SIG-M5 (cell line): ENCODE results near the gene CPEB1.
"Not testable (repeated sequence)": the region's sequence is repeated elsewhere in the genome, so short reads cannot be mapped to it uniquely, and the experiment has no call there.

Experiments used
- DNase-seq: peaks from one replicate; lab custom pipeline; 2025; lab: John Stamatoyannopoulos, UW

Gene CPEB1

GRCh38 chr15:82545002-82545401, 102.2 kb downstream of the CPEB1 start:
- no peak for DNase-seq

DNA sequence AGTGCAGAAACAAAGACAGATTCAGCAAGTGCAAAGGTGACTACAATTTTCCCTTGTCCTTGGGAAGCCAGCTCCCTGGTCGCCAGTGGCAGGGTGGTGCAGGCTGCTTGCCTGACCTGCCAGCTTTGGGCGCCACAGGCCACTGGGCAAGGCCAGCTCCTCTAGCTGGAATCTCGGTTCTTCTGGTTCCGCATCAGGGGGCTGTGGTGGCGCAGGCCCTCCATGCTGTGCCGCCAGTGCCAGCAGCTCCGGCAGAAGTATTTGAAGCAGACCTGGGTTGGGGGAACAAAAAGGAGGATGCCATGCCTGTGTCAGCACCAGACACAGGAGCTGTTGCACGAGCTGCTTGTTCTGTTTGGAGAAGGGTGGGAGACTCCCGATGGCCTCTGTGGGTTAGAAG, 102.7 kb downstream of the CPEB1 start:
- DNase-seq, result no peak

GRCh38 chr15:82543160-82543559, 104.0 kb downstream of the CPEB1 start:
- peak; percentile 36 for DNase-seq

DNA sequence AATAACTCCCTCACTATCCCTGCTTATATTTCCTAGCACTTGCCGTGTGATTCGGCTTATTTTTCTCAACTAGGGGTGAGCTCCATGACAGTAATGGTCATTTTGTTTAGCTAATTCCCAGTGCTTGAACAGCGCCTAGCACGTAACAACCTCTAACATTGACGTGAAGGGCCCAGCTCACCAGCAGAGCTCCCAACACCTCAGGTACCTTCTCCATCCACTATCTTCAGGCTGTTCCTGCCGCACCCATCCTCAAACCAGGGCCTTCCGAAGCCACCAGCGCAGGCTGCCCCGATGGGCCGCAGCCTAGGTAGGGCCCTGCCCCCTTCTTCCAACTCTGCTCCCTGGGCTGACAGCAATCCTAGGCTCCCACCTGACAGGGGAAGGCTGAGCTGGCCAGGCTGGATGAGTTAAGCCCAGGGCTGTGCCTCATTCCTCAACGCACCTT, 106.2 kb downstream of the CPEB1 start:
- DNase-seq, result no peak

GRCh38 chr15:82540055-82540983, 106.8 kb downstream of the CPEB1 start, which contains the start of gene RPS17:
Gene RPS17, minus strand, starts transcription at chr15:82540457. Its CDS starts 29 bp downstream, at chr15:82540428.
- DNase-seq, result no peak

GRCh38 chr15:82539691-82540054, 107.5 kb downstream of the CPEB1 start:
- DNase-seq, result no peak

- DNase-seq, result no peak
These were observed 108.0 kb downstream of the CPEB1 start for GRCh38 chr15:82538961-82539690.

- no peak for DNase-seq
These were observed 109.7 kb downstream of the CPEB1 start for GRCh38 chr15:82537351-82537908.

GRCh38 chr15:82536409-82537350, 110.5 kb downstream of the CPEB1 start:
- no peak for DNase-seq

- no peak for DNase-seq
These were observed 111.4 kb downstream of the CPEB1 start for GRCh38 chr15:82535566-82536408.

- not testable (repeated sequence) for DNase-seq
These were observed 112.0 kb downstream of the CPEB1 start for GRCh38 chr15:82535151-82535550.

- DNase-seq, result not testable (repeated sequence)
These were observed 112.7 kb downstream of the CPEB1 start for GRCh38 chr15:82534457-82534861.

GRCh38 chr15:82533801-82534200, 113.4 kb downstream of the CPEB1 start:
- DNase-seq, result no peak

GRCh38 chr15:82532991-82533481, 114.1 kb downstream of the CPEB1 start:
- no peak for DNase-seq

DNA sequence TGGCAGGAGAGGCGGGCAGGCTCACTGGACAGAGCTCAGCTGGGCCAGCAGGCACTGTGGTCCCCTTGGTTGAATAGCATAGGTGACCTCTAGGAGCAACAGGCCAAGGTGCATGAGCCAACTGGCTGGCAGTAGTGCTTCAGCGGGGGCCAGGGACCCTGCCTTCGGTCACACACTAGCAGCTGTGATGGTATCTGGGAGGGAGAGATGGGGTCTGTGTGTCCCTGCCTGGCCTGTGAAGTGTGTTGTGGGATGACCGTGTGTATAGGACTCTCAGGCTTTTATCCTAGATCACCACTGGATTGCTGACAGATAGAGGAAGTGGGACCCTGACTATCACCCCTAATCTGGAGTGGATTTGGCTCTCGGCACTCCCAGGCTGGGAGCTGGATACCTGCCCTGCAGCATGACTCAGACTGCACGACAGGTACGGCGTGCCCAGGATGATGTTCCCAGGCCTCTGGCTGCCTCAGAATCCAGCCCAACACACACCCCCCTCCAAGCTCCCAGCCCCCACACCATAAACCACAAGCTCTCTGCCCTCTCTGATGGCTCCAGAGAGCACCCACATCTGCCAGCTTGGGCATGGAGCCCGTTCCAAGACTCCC, 114.7 kb downstream of the CPEB1 start:
- DNase-seq, result no peak

DNA sequence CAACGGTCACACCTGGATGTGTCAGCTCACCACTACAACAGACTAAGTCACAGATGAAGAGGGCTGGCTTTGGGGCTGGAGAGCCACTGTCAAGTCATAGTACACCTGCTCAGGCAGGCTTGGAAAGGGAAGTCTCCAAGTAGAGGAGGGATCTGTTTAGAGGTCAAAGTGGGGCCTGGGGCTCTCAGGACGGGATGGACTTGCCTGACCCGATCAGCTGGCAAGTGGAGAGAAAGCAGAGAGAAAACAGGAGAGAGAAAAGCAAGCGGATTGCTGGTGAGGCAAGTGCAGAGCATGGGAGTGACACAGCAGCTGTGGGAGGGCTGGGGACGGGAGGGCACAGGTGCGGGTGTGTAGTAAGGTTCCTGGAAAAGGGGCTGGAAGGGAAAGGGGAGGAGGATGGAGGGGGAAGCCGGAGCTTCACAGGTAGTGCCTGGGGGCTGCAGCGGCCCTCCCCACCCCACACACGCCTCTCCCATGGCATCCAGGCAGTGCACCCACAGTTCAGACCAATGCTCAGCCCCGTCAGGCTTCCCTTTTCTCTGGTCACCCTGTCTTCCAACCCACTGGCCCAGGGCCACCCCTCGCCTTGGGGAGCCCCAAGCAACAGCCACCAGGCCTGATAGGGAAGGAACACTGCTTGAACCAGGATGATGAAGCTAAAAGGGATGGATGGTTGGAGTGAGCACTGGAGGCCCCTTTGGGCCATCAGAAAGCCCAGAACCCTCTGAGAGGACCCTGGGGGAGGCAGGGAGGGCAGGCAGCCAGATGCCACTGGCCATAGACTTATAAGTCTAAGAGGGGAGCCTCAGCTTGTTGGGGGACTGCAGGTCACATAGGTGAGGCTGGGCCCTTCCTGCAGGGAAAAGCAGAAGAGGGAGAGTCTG, 115.4 kb downstream of the CPEB1 start:
- DNase-seq, result no peak

- DNase-seq, result no peak
These were observed 116.4 kb downstream of the CPEB1 start for GRCh38 chr15:82530606-82531379.

GRCh38 chr15:82530006-82530405, 117.2 kb downstream of the CPEB1 start:
- no peak for DNase-seq
